ENCODE data around the gene SDF4.

SDF4 gene

GRCh38 chr1:1228187-1228586, 3.6 kb downstream of the SDF4 start:
- DNase-seq (ENCODE audit: low read depth, low spot score): no peak

GRCh38 chr1:1227386-1227785, 4.4 kb downstream of the SDF4 start:
- DNase-seq (ENCODE audit: low read depth, low spot score): no peak

GRCh38 chr1:1226566-1227362, 5.0 kb downstream of the SDF4 start:
- no peak for DNase-seq (ENCODE audit: low read depth, low spot score)

GRCh38 chr1:1225913-1226312, 5.9 kb downstream of the SDF4 start:
- no peak for DNase-seq (ENCODE audit: low read depth, low spot score)

GRCh38 chr1:1225238-1225845, 6.5 kb downstream of the SDF4 start:
- no peak for DNase-seq (ENCODE audit: low read depth, low spot score)

GRCh38 chr1:1223891-1224290, 7.9 kb downstream of the SDF4 start:
- no peak for DNase-seq (ENCODE audit: low read depth, low spot score)

GRCh38 chr1:1223321-1223720, 8.5 kb downstream of the SDF4 start:
- DNase-seq (ENCODE audit: low read depth, low spot score): no peak

- no peak for DNase-seq (ENCODE audit: low read depth, low spot score)
These were observed 9.1 kb downstream of the SDF4 start for GRCh38 chr1:1222575-1223225.

- no peak for DNase-seq (ENCODE audit: low read depth, low spot score)
These were observed 9.8 kb downstream of the SDF4 start for GRCh38 chr1:1221887-1222574.

GRCh38 chr1:1220197-1220596, 11.6 kb downstream of the SDF4 start:
- DNase-seq (ENCODE audit: low read depth, low spot score): no peak

GRCh38 chr1:1219341-1219740, 12.5 kb downstream of the SDF4 start:
- no peak for DNase-seq (ENCODE audit: low read depth, low spot score)

GRCh38 chr1:1218524-1219200, 13.1 kb downstream of the SDF4 start:
- DNase-seq (ENCODE audit: low read depth, low spot score): no peak

GRCh38 chr1:1217621-1218523, 13.9 kb downstream of the SDF4 start:
- DNase-seq (ENCODE audit: low read depth, low spot score): peak; percentile 55

GRCh38 chr1:1216770-1217620, 14.8 kb downstream of the SDF4 start:
- no peak for DNase-seq (ENCODE audit: low read depth, low spot score)

- no peak for DNase-seq (ENCODE audit: low read depth, low spot score)
These were observed 15.8 kb downstream of the SDF4 start for GRCh38 chr1:1215881-1216605.

GRCh38 chr1:1215080-1215676, 16.6 kb downstream of the SDF4 start:
- no peak for DNase-seq (ENCODE audit: low read depth, low spot score)

GRCh38 chr1:1213345-1214265, 18.2 kb downstream of the SDF4 start, which contains the start of gene TNFRSF4:
TNFRSF4 (minus strand) TSS chr1:1214153; CDS start chr1:1214127, 26 bp downstream.
- DNase-seq (ENCODE audit: low read depth, low spot score): no peak
